GM21529 (cell line): ENCODE results near the gene VCL.
A peak's percentile ranks its signal among the peaks of the same experiment; 100 is the strongest.
"Not testable (repeated sequence)": the region's sequence is repeated elsewhere in the genome, so short reads cannot be mapped to it uniquely, and the experiment has no call there.

Experiments used
- ATAC-seq: cut with Tn5 transposase; IDR thresholded peaks from one replicate; pipeline ENCODE4 v1.9.1; 2021; ENCODE audit not compliant: unreplicated experiment

VCL gene

DNA sequence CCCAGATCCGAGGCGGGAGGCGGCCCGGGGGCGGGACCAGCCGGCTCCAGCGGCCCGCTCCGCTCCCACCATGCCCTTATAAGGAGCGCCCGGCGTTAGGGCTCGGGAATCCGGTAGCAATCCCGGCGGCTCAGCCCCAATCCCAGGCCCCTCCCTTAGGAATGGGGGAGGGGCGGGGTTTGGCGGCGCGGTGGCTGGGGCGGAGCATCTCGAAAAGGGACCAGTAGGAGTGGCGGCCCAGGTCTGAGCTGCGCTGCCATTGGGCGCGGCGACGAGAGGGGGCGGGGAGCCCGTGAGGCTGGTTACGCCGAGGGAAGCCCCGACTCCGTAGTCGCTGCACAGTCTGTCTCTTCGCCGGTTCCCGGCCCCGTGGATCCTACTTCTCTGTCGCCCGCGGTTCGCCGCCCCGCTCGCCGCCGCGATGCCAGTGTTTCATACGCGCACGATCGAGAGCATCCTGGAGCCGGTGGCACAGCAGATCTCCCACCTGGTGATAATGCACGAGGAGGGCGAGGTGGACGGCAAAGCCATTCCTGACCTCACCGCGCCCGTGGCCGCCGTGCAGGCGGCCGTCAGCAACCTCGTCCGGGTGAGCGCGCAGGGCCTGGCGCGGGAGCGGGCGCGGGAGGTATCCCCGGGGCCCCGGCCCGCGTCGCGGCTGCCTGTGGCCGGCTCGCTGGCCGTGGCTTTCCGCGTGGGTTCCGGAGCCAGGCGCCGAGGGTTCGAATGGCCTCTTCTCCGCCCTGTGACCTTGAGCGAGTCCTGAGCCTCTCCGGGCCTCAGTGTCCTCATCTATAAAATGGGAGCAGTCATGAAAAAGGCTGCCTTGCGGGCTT lies at the start of gene VCL:
TSS of gene VCL (plus strand) at position 330 of the 836 bp plus-strand sequence. CDS start at position 422, 92 bp downstream.
- ATAC-seq, result peak; percentile 96

DNA sequence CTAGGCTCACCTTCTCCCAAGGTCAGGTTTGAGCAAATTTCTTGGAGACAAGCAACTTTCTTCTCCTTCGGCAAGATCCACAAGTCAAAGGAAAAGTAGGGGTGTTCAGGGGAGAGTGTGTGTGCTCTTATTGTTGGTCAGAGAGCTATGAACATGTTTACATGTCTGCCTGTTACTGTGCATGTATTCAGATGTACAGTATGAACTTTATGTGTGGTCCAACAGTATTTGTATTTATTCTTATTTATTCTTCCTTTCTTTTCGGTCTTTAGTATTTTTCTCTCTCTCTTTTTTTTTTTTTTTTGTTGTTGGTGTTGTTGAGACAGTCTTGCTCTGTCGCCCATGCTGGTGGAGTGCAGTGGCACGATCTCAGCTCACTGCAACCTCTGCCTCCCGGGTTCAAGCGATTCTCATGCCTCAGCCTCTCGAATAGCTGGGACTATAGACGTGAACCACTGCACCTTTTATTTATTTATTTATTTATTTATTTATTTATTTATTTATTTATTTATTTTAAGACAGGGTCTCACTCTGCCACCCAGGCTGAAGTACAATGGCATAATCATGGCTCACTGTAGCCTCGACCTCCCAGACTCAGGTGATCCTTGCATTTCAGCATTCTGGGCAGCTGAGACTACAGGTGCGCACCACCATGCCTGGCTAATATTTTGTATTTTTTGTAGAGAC lies 48.8 kb upstream of the VCL start:
- no peak for ATAC-seq

DNA sequence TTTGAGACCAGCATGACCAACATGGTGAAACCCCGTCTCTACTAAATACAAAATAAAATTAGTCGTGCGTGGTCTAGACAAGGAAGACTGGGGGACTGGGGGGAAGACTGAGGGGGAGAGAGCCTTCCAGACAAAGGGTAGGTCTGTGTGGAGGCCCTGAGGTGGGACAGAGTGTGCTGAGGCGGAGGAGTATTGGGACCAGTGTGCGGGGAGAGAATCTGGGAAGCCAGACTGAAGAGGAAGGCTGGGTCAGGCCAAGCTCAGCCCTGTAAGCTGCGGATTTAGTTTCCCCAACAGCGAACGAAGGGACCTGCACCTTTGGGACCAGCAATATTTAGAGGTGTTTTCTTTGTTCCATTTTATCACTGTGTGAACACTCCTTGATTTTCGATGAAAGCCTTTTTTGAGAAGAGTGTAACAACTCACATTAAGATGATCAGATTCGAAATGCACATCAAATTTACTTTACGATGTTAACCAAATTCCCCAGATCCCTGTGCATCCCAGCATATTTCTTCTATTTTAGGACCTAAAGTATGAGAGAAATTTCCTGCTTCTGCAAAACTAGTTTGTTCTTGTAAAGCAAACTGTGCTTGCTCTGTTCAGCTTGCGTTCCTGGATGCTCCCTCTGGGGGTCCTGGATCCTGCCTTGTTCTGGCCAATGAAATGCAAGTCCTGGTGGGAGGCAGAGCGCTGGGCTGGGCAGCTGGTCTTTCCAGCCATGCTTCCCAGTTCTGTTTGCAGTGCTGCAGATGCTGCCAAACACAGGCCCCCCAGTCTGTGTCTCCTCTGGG lies 47.6 kb upstream of the VCL start:
- ATAC-seq, result no peak

DNA sequence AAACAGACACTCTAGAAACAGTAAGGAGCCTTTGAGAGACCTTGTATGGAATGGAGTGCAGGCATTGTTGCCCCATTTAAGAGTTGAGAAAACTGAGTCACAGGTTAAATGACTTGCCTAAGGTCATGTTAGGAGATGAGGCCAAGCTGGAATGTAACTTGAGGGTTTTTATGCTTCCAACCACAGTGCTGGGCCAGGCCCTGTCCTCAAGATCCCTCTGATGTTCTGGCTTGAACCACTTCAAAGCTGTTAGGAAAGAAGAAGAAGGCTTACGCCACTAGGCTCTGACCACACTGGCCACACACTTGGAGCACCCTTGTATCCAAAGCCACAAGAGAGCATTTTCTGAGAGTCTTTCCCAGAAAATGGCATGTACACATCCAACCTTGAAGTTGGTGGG lies 44.3 kb upstream of the VCL start:
- no peak for ATAC-seq

DNA sequence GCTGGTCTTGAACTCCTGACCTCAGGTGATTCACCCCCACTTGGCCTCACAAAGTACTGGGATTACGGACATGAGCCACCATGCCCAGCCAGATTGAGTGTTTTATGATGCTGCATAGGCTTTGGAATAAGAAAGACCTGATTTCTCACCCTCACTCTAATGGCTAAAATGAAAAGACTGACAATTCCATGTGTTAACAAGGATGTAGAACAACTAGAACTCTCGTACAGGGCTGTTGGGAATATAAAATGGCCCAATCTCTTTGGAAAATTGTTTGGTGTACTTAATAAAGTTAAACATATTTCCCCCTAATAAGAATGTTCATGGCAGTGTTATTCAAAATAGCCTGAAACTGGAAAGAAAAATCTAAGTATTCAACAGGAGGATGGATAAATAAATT lies 43.2 kb upstream of the VCL start:
- no peak for ATAC-seq

DNA sequence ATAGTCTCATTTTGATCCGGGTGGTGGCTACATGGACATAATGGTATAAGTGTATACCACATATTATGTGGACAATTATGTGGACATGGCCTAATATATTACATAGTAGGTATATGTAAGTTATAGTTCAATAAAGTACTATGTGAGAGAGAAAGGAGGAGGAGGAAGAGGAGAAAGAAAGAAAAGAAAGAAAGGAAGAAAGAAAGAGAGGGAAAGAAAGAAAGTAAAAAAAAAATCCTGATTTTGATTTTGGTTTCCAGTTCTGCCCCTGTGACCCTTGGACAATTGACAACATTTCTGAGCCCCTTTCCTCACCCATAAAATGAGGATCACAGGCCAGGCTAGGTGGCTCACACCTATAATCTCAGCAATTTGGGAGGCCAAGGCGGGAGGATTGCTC lies 42.2 kb upstream of the VCL start:
- no peak for ATAC-seq

DNA sequence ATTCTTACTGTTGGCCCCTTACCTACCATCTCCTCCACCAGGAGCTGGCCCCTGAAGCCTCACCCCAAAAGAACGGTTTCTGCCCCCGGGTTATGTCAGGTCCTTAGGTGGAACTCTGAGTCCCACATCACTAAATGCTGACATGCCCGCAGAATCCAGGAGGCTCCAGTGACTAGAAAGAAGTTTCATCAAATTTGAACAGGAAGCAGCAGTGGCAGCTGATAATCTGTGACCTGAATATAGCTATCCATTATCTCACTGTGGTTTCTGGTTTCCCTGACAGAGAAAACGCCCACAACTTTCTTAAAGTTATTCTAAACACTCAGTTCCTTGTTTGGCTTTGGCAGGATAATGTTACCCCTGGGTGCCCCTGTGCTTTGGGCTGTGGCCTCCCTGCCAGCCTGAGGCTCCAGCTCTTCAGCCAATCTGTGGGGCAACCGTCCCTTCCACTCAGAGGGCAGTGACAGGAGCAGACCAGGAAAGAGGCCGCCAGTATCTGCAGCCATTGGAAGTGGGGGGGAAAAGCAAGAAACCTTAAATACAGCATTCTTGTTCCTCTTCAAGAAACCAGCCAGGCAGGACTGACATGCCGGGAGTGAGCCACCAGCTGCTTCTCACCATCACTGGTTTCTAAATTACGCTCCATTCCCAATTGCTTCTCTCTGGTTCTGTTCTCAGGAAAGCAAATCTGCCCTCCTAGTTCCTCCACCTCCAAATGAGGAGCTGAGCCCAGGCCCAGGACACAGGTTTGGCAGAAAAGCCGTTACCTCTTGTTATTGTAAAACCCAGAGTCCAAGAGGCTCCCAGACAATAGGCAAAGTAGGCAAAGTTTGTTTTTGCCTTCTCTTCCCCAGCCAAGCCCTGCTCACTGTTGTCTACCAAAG lies 41.2 kb upstream of the VCL start:
- peak; percentile 53 for ATAC-seq

DNA sequence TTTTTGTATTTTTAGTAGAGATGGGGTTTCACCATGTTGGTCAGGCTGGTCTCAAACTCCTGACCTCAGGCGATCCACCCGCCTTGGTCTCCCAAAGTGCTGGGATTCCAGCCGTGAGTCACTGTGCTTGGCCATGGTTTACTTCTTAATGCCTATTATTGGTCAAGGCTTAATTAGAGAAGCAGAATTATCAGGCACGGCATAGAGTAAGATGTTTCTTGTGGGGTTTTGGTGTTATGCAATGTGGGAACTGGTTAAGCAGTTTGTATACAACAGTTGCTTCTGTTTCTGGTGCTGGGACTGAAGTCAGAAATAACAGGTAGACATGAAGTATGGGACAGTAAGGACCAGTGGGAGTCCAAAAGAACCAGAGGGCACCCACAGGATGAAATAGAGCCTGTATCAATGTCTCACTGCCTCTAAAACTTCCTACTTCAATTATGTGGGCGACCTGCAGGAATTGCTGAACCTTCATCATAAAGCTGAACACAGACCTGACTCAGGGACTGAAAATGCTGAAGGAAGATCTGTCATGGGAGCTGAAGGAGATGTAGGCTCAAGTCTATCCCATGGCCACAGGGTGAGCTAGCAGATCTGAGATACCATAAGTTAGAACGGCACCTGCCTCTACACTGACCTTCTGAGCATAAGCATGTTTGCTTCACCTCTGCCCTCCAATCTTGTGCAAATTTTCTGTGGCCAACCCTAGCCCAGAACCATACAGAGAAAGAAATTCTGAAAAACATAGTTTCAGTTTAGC lies 38.3 kb upstream of the VCL start:
- no peak for ATAC-seq

DNA sequence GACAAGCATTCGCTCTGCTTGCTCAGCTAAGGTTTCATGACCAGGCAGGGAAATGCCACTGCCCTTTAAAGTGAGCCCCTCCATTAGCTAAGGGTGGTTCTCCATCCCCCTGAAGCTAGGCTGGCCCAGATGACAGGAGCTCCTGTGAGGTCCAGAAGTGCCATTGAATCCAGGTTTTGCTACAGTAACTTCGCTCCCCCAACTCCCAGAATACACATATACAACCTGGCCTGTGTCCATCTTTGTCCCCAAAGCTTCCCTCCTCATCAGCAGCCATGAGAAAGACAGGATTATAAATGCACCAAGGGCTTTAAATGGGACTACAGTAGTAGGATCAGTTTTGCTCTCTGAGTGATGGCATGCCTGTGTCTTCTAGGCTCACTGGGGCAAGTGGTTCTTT lies 35.5 kb upstream of the VCL start:
- no peak for ATAC-seq

DNA sequence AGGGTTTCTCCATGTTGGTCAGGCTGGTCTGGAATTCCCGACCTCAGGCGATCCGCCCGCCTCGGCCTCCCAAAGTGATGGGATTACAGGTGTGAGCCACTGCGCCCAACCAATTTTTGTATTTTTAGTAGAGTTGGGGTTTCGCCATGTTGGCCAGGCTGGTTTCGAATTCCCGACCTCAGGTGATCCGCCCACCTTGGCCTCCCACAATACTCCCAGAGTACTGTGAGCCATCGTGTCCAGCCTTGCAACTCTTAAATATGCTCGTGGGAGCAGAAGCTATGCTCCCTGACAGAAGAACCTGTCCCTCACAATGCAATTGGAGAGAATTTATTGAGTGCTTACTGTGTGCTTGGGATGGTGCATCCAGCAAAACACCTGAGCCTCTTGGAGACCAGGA lies 34.4 kb upstream of the VCL start:
- ATAC-seq, result not testable (repeated sequence)

DNA sequence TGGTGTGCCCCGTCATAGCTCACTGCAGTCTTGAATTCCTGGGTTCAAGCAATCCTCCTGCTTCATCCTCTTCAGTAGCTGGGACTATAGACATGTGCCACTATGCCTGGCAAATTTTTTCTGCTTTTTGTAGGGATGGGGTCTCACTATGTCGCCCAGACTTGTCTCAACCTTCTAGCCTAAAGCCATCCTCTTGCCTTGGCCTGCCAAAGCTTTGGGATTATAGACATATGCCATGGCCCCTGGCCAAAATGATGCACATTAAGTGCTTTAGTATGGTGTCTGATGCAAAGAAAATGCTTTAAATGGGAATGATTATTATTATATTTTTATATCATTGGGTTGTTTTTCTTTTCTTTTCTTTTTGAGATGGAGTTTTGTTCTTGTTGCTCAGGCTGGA lies 33.2 kb upstream of the VCL start:
- no peak for ATAC-seq

DNA sequence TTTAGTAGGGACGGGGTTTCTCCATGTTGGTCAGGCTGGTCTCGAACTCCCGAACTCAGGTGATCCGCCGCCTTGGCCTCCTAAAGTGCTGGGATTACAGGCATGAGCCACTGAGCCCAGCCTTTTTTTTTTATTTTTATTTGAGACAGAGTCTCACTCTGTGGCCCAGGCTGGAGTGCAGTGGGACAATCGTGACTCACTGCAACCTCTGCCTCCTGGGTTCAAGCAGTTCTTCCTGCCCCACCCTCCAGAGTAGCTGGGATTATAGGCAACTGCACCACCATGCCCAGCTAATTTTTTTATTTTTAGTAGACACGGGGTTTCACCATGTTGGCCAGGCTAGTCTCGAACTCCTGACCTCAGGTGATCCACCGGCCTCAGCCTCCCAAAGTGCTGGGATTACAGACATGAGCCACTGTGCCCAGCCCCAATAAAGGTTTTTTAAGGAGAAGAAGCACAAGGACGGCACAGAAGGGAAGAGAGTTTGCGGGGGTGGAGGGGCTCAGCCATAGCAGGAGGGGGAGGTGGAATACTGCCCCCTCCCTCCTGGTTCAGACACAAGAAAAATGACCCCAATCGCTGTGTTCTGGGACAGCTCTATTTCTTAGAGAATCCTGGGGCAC lies 32.5 kb upstream of the VCL start:
- ATAC-seq, result not testable (repeated sequence)

DNA sequence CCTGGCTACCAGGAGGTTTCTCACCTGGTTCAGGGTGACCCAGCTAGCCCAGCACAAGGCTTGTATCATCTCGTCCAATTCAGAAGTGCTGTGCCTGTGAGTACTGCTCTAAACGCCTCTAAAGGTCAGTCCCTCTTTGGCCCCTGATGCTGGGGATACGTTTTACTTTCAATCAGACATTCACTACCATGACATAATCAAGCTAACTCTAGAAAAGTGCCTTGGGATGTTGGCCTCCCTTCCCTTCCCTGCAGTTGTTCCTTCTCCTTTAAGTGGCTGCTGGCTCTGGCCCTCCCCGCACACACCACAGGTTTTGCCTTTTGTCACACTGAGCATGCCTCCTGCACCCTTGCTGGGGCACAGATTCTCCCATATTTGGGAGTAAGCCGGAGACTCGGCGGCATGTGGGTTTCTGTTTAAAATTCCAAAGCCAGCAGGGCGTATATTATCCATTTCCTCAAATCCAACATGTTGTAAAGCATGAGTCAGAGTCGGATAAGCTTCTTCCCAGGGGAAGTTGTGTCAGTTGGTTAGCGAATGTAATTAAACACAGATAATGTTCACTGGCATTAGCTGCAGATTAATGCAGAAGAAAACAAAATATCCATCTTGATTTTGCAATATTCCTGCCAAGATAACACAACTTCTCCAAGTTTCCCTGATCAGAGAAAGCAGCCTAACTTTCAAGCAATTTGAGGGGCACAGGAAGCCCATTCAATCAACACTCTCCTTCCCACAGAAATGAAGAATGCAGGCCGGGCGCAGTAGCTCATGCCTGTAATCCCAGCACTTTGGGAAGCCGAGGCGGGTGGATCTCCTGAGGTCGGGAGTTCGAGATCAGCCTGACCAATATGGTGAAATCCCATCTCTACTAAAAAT lies 31.8 kb upstream of the VCL start:
- ATAC-seq, result no peak

DNA sequence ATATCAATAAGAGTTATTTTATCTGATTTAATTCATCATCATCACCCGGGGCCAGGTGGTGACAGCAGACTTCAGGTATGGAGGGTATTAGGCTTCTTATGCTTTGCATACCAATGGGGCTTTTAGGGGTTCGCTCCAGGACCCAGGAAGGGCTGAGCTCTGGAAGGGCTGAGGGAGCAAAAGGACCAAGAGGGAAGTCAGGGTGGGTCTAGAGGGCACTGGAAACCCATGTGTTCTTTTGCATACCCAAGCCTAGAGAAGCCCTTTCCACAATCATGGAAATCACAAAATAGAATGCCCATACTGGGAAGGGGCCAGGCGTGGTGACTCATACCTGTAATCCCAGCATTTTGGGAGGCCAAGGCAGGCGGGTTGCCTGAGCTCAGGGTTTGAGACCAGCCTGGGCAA lies 30.9 kb upstream of the VCL start:
- no peak for ATAC-seq

DNA sequence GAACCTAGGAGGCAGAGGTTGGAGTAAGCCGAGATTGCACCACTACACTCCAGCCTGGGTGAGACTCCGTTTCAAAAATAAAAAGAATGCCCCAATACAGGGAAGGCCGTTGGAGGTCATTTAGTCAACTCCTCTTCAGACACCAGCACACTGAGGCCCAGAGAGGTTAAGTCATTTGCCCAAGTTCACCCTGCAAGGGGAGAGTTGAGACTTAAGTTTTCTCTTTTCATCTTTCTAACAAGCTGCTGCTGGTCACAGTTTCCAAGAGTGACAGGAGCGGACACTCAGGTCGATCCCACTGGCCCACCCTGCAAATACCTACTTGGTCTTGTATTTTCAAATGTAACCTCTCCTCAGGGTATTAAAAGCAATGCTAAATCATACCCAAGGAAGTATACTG lies 30.4 kb upstream of the VCL start:
- ATAC-seq, result no peak

DNA sequence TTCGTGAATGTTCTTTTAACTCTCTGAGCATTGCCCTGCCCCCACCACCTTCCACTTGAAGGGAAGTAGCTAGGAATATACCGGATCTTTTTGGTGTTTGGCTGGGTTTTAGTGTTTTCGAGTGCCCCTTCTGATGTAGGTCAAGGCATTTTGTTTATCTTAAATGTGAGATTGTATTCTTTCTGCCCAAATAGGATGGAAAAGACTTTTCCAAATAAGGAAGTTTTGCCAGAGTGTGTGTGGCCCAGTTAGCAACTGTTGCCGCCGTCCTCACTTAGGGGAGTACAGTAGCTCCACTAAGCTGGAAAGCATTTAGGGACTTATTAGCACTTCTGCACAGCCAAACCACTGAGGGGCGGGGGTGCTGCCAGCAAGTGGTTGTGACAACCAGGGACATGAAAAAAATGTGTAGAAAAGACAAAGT lies 29.8 kb upstream of the VCL start:
- no peak for ATAC-seq

DNA sequence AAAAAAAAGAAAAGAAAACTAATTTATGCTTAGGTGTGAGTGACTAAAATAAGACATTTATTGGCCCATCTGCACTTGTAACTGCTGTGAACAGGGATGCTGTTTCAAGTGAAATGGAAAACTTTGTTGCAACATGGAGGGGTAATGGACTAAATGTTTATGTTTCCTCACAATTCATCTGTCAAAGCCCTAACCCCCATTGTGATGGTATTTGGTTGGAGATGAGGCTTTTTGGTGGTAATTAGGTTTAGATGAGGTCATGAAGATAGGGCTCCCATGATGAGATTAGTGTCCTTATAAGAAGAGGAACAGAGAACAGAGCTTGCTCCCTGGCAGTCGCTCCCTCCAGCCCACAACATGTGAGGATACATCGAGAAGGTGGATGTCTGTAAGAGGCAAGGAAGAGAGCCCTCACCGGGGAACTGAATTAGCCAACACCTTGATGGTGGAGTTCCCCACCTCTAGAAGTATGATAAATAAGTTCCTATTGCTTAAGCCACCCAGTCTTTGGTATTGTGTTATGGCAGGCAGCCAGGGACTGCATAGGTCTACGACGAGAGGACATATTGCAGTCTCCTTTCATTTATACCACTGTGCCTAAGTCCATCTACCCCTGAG lies 28.6 kb upstream of the VCL start:
- ATAC-seq, result no peak

DNA sequence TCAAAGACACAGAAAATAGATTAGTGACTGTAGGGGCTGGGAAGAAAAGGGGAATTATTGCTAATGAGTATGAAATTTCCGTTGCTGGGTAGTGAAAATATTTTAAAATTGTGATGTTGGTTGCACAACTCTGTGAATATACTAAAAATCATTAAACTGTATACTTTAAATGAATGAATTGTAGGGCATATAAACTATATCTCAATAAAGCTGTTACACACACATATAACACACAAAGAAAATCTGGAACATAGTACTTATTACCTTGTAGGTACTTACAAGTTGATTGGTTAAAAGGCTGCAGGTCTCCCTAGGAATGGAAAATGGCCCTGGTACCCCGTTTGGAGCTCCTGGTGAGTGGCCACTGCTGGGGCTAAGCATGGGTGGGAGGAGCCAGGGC lies 27.1 kb upstream of the VCL start:
- no peak for ATAC-seq
